Measurements from ENCODE around the gene STK4.

The STK4 gene

GRCh38 chr20:45017857-45018256 is 51.5 kb downstream of the STK4 start:
- no peak overlapping the region for H3K27ac ChIP-seq (replicated peaks; ENCODE audit: low read length)
- no peaks in the 10 kb centered on the region for H3K27me3 ChIP-seq (ENCODE audit: control insufficient read depth in 3 of 3, insufficient read depth in 3 of 3, low read depth in 1 of 3, low read length in 3 of 3)
- H2BK15ac ChIP-seq (ENCODE audit: low read length), result no peak overlapping the region
- no peak for DNase-seq (ENCODE audit: low spot score)
- H3K4me2 ChIP-seq (ENCODE audit: insufficient read depth, low read length, poor library complexity, severe bottlenecking), result no peak overlapping the region
- H4K91ac ChIP-seq (ENCODE audit: low read depth, low read length, poor library complexity), result no peak overlapping the region
- H3K18ac ChIP-seq (ENCODE audit: low read length), result no peak overlapping the region
- no peak overlapping the region for H2BK5ac ChIP-seq (ENCODE audit: low read length)
- no peak overlapping the region for H3K4ac ChIP-seq (ENCODE audit: low read length)
- H2BK12ac ChIP-seq (ENCODE audit: low read length), result no peak overlapping the region
- H2AFZ ChIP-seq (ENCODE audit: low read length), result no peak overlapping the region
- H3K9me3 ChIP-seq (replicated peaks in 1 of 2; ENCODE audit: control insufficient read depth in 2 of 2, insufficient read depth in 1 of 2, low read depth in 1 of 2, low read length in 2 of 2), result no peaks in the 10 kb centered on the region
- no peak overlapping the region for H2AK5ac ChIP-seq (ENCODE audit: low read depth, low read length)
- H3K4me3 ChIP-seq (ENCODE audit: low read length in 2 of 2), result no peak overlapping the region
- H4K8ac ChIP-seq (ENCODE audit: low read depth, low read length), result no peak overlapping the region
- no peak overlapping the region for H2BK120ac ChIP-seq (ENCODE audit: low read depth, low read length)
- H3K79me1 ChIP-seq (ENCODE audit: low read depth, low read length), result no peaks in the 10 kb centered on the region
- no peaks in the 10 kb centered on the region for H3K4me1 ChIP-seq (ENCODE audit: control insufficient read depth in 2 of 2, insufficient read depth in 1 of 2, low read depth in 1 of 2, low read length in 2 of 2)
- H3K23ac ChIP-seq (ENCODE audit: low read depth, low read length, poor library complexity), result no peak overlapping the region
- no peak overlapping the region for H3K14ac ChIP-seq (ENCODE audit: low read length)
- H3K9ac ChIP-seq (ENCODE audit: low read depth, low read length, poor library complexity), result no peak overlapping the region
- H3K36me3 ChIP-seq (replicated peaks in 1 of 2; ENCODE audit: control insufficient read depth in 2 of 2, insufficient read depth in 2 of 2, low read length in 2 of 2), result peaks cover 0 to 28% of the 10 kb centered on the region in 2 donors

- Histone ChIP-seq H3K4me3 (ENCODE audit: low read length in 2 of 2) (no peak overlapping the region), H3K27ac (replicated peaks; ENCODE audit: low read length) (no peak overlapping the region), H3K14ac (ENCODE audit: low read length) (no peak overlapping the region), H3K4me2 (ENCODE audit: insufficient read depth, low read length, poor library complexity, severe bottlenecking) (no peak overlapping the region), H3K9ac (ENCODE audit: low read depth, low read length, poor library complexity) (no peak overlapping the region), H2AK5ac (ENCODE audit: low read depth, low read length) (no peak overlapping the region), H2AFZ (ENCODE audit: low read length) (no peak overlapping the region), H2BK120ac (ENCODE audit: low read depth, low read length) (no peak overlapping the region), H2BK15ac (ENCODE audit: low read length) (no peak overlapping the region), H3K79me1 (ENCODE audit: low read depth, low read length) (no peaks in the 10 kb centered on the region), H3K9me3 (replicated peaks in 1 of 2; ENCODE audit: control insufficient read depth in 2 of 2, insufficient read depth in 1 of 2, low read depth in 1 of 2, low read length in 2 of 2) (no peaks in the 10 kb centered on the region), H2BK12ac (ENCODE audit: low read length) (no peak overlapping the region), H3K4me1 (ENCODE audit: control insufficient read depth in 2 of 2, insufficient read depth in 1 of 2, low read depth in 1 of 2, low read length in 2 of 2) (no peaks in the 10 kb centered on the region), H2BK5ac (ENCODE audit: low read length) (no peak overlapping the region), H4K91ac (ENCODE audit: low read depth, low read length, poor library complexity) (no peak overlapping the region), H3K4ac (ENCODE audit: low read length) (no peak overlapping the region), H3K27me3 (ENCODE audit: control insufficient read depth in 3 of 3, insufficient read depth in 3 of 3, low read depth in 1 of 3, low read length in 3 of 3) (no peaks in the 10 kb centered on the region), H3K18ac (ENCODE audit: low read length) (no peak overlapping the region), H3K36me3 (replicated peaks in 1 of 2; ENCODE audit: control insufficient read depth in 2 of 2, insufficient read depth in 2 of 2, low read length in 2 of 2) (peaks cover 0 to 20% of the 10 kb centered on the region in 2 donors), H3K23ac (ENCODE audit: low read depth, low read length, poor library complexity) (no peak overlapping the region), H4K8ac (ENCODE audit: low read depth, low read length) (no peak overlapping the region)
- no CpG with 5 or more reads among the region's 4 CpGs for WGBS, 2 donors (ENCODE audit: extremely low coverage in 2 of 2, insufficient read length in 2 of 2, insufficient replicate concordance in 1 of 2)
- DNase-seq (ENCODE audit: low spot score), result no peak
Measured at GRCh38 chr20:45019027-45019761, 52.9 kb downstream of the STK4 start.

- Histone ChIP-seq H3K18ac (ENCODE audit: low read length) (no peak overlapping the region), H2BK15ac (ENCODE audit: low read length) (no peak overlapping the region), H3K27me3 (ENCODE audit: control insufficient read depth in 3 of 3, insufficient read depth in 3 of 3, low read depth in 1 of 3, low read length in 3 of 3) (no peaks in the 10 kb centered on the region), H2AK5ac (ENCODE audit: low read depth, low read length) (no peak overlapping the region), H3K4me1 (ENCODE audit: control insufficient read depth in 2 of 2, insufficient read depth in 1 of 2, low read depth in 1 of 2, low read length in 2 of 2) (no peaks in the 10 kb centered on the region), H3K4ac (ENCODE audit: low read length) (no peak overlapping the region), H3K9me3 (replicated peaks in 1 of 2; ENCODE audit: control insufficient read depth in 2 of 2, insufficient read depth in 1 of 2, low read depth in 1 of 2, low read length in 2 of 2) (no peaks in the 10 kb centered on the region), H2BK5ac (ENCODE audit: low read length) (no peak overlapping the region), H2AFZ (ENCODE audit: low read length) (no peak overlapping the region), H2BK120ac (ENCODE audit: low read depth, low read length) (no peak overlapping the region), H3K23ac (ENCODE audit: low read depth, low read length, poor library complexity) (no peak overlapping the region), H3K14ac (ENCODE audit: low read length) (no peak overlapping the region), H3K36me3 (replicated peaks in 1 of 2; ENCODE audit: control insufficient read depth in 2 of 2, insufficient read depth in 2 of 2, low read length in 2 of 2) (peaks cover 0 to 26% of the 10 kb centered on the region in 2 donors), H3K9ac (ENCODE audit: low read depth, low read length, poor library complexity) (no peak overlapping the region), H3K4me2 (ENCODE audit: insufficient read depth, low read length, poor library complexity, severe bottlenecking) (no peak overlapping the region), H2BK12ac (ENCODE audit: low read length) (no peak overlapping the region), H3K27ac (replicated peaks; ENCODE audit: low read length) (no peak overlapping the region), H3K4me3 (ENCODE audit: low read length in 2 of 2) (no peak overlapping the region), H4K91ac (ENCODE audit: low read depth, low read length, poor library complexity) (no peak overlapping the region), H4K8ac (ENCODE audit: low read depth, low read length) (no peak overlapping the region), H3K79me1 (ENCODE audit: low read depth, low read length) (no peaks in the 10 kb centered on the region)
- no peak for DNase-seq (ENCODE audit: low spot score)
- no CpG with 5 or more reads among the region's 1 CpG for WGBS, 2 donors (ENCODE audit: extremely low coverage in 2 of 2, insufficient read length in 2 of 2, insufficient replicate concordance in 1 of 2)
Measured at GRCh38 chr20:45019762-45020123, 53.4 kb downstream of the STK4 start.

- no peak overlapping the region for H2BK12ac ChIP-seq (ENCODE audit: low read length)
- no peak overlapping the region for H4K91ac ChIP-seq (ENCODE audit: low read depth, low read length, poor library complexity)
- no peak overlapping the region for H2BK5ac ChIP-seq (ENCODE audit: low read length)
- no peaks in the 10 kb centered on the region for H3K4me1 ChIP-seq (ENCODE audit: control insufficient read depth in 2 of 2, insufficient read depth in 1 of 2, low read depth in 1 of 2, low read length in 2 of 2)
- no peak overlapping the region for H3K14ac ChIP-seq (ENCODE audit: low read length)
- H3K9me3 ChIP-seq (replicated peaks in 1 of 2; ENCODE audit: control insufficient read depth in 2 of 2, insufficient read depth in 1 of 2, low read depth in 1 of 2, low read length in 2 of 2), result no peaks in the 10 kb centered on the region
- no peak overlapping the region for H3K4me3 ChIP-seq (ENCODE audit: low read length in 2 of 2)
- no peaks in the 10 kb centered on the region for H3K79me1 ChIP-seq (ENCODE audit: low read depth, low read length)
- H3K9ac ChIP-seq (ENCODE audit: low read depth, low read length, poor library complexity), result no peak overlapping the region
- H2BK15ac ChIP-seq (ENCODE audit: low read length), result no peak overlapping the region
- no peaks in the 10 kb centered on the region for H3K27me3 ChIP-seq (ENCODE audit: control insufficient read depth in 3 of 3, insufficient read depth in 3 of 3, low read depth in 1 of 3, low read length in 3 of 3)
- no peak overlapping the region for H3K23ac ChIP-seq (ENCODE audit: low read depth, low read length, poor library complexity)
- H2AFZ ChIP-seq (ENCODE audit: low read length), result no peak overlapping the region
- H3K4ac ChIP-seq (ENCODE audit: low read length), result no peak overlapping the region
- H3K27ac ChIP-seq (replicated peaks; ENCODE audit: low read length), result no peak overlapping the region
- no peak overlapping the region for H4K8ac ChIP-seq (ENCODE audit: low read depth, low read length)
- H3K36me3 ChIP-seq (replicated peaks in 1 of 2; ENCODE audit: control insufficient read depth in 2 of 2, insufficient read depth in 2 of 2, low read length in 2 of 2), result peaks cover 3 to 32% of the 10 kb centered on the region in 2 donors
- H2AK5ac ChIP-seq (ENCODE audit: low read depth, low read length), result no peak overlapping the region
- H2BK120ac ChIP-seq (ENCODE audit: low read depth, low read length), result no peak overlapping the region
- no peak for DNase-seq (ENCODE audit: low spot score)
- WGBS, 2 donors (ENCODE audit: extremely low coverage in 2 of 2, insufficient read length in 2 of 2, insufficient replicate concordance in 1 of 2), result no CpG with 5 or more reads among the region's 3 CpGs
- no peak overlapping the region for H3K4me2 ChIP-seq (ENCODE audit: insufficient read depth, low read length, poor library complexity, severe bottlenecking)
- no peak overlapping the region for H3K18ac ChIP-seq (ENCODE audit: low read length)
Measured at GRCh38 chr20:45020236-45020886, 54.0 kb downstream of the STK4 start.

Data from neuronal stem cell (in vitro differentiated cells).